Esophagus muscularis mucosa (tissue), 4 donors: ENCODE results near the gene NUP107. TPM values are rescaled to one million over a fixed set of nuclear protein-coding genes. Genes with fewer than 3 reads are reported as not detected.

Experiments
- DNase-seq: peaks from one replicate; pipeline ENCODE4 v3.0.0-alpha.2; 2017; ENCODE audit errors: extremely low spot score
- H3K27ac ChIP-seq, 4 donors: fragments of 200-600 bp; sonication (generic); replicated peaks in 1 of 4; 1 replicate in 3 of 4; 2 replicates in 1 of 4; pipeline ENCODE4 v1.5.1; 2016 to 2019; ENCODE audit warnings: mild to moderate bottlenecking in 1 of 4
- H3K27me3 ChIP-seq, 4 donors: fragments of 200-600 bp; sonication (generic); one replicate each; pipeline versions ENCODE4 v1.5.1 to v1.6.0; 2016 to 2019
- H3K36me3 ChIP-seq, 4 donors: fragments of 200-600 bp; sonication (generic); one replicate each; pipeline ENCODE4 v1.5.1; 2016 to 2019
- H3K4me1 ChIP-seq, 4 donors: fragments of 200-600 bp; sonication (generic); one replicate each; pipeline ENCODE4 v1.5.1; 2016 to 2019
- H3K4me3 ChIP-seq, 4 donors: fragments of 200-600 bp; sonication (generic); 1 replicate in 2 of 4; 2 replicates in 2 of 4; pipeline ENCODE4 v1.5.1; 2016 to 2019; ENCODE audit warnings: mild to moderate bottlenecking in 4 of 4, moderate library complexity in 1 of 4
- H3K9me3 ChIP-seq, 4 donors: fragments of 200-600 bp; sonication (generic); 1 replicate in 3 of 4; 2 replicates in 1 of 4; pipeline ENCODE4 v1.5.1; 2016 to 2019
- EP300 ChIP-seq: sonication (generic); formaldehyde crosslinking; IDR thresholded peaks from one replicate; pipeline ENCODE4 v1.6.1; 2017; ENCODE audit warnings: antibody characterized with exemption
- POLR2A ChIP-seq: fragments of 450-650 bp; IDR thresholded peaks from one replicate; pipeline ENCODE4 v1.6.1; 2017; ENCODE audit warnings: antibody characterized with exemption, moderate library complexity, mild to moderate bottlenecking, low read depth
- POLR2AphosphoS5 ChIP-seq, 2 donors: sonication (generic); formaldehyde crosslinking; IDR thresholded peaks; one replicate each; pipeline ENCODE4 v1.6.1; 2017; ENCODE audit warnings: antibody characterized with exemption in 2 of 2
- WGBS: methylation state at CpG from one replicate; pipeline ENCODE4 v1.1.5; 2018; 5-methylcytosine and 5-hydroxymethylcytosine counted together
- intact Hi-C: fragments of 100-400 bp; cut with DNase I; formaldehyde crosslinking; loops from one replicate; pipeline ENCODE4 v1.15.1; 2023
- total RNA-seq, 4 donors: library from RNA; depleted of rRNA; stranded (reverse); fragments of >200 nt; gene quantifications; one replicate each; pipeline versions ENCODE4 v1.1.0 to v1.2.1, GENCODE V29; 2016
- TF ChIP-seq, protein P1 (sequence below), 3 experiments: fragments of 200-600 bp in 2 of 3; fragments of 450-650 bp in 1 of 3; sonication (generic) in 2 of 3; IDR thresholded peaks; one replicate each; pipeline ENCODE4 v1.5.1; 2017 to 2019; ENCODE audit warnings: antibody characterized with exemption in 3 of 3, mild to moderate bottlenecking in 2 of 3, moderate library complexity in 1 of 3

The NUP107 gene
- total RNA-seq, 4 donors from 2014 or later: 21.6 to 26.1 (median 24.6) TPM

DNA sequence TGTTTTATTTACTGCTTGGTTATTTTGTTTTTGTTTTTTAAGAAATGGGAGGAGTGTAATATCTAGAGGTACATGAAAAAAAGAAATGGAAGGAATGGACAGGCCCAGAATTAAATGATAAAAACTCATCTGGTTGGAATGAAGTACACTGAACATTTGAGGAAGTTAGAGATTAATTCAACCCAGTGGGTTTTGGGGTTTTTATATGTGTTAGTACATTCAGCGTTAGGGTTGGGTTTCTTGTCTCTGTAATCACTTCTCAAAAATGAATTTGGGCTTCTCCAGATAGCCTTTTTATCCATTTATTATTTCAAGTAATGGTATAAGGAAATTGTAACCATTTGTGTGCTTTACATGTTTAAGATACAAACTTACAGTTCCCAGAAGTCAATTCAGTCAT is 19.5 kb upstream of the NUP107 start:
- Histone ChIP-seq H3K27ac (no peak overlapping the region), H3K4me3 (no peak overlapping the region), H3K27me3 (no peaks in the 10 kb centered on the region), H3K9me3 (no peaks in the 10 kb centered on the region), H3K36me3 (peaks cover 0 to 12% (median 4%) of the 10 kb centered on the region in 4 donors), H3K4me1 (peaks cover 0 to 21% (median 11%) of the 10 kb centered on the region in 4 donors)
- intact Hi-C loops: no loop called here
- DNase-seq: no peak
- no peak for TF ChIP-seq POLR2AphosphoS5 (IDR thresholded peaks at IDR 0.05)
- TF ChIP-seq POLR2A: no peak
- no peak for TF ChIP-seq EP300
- TF ChIP-seq, protein P1, sequence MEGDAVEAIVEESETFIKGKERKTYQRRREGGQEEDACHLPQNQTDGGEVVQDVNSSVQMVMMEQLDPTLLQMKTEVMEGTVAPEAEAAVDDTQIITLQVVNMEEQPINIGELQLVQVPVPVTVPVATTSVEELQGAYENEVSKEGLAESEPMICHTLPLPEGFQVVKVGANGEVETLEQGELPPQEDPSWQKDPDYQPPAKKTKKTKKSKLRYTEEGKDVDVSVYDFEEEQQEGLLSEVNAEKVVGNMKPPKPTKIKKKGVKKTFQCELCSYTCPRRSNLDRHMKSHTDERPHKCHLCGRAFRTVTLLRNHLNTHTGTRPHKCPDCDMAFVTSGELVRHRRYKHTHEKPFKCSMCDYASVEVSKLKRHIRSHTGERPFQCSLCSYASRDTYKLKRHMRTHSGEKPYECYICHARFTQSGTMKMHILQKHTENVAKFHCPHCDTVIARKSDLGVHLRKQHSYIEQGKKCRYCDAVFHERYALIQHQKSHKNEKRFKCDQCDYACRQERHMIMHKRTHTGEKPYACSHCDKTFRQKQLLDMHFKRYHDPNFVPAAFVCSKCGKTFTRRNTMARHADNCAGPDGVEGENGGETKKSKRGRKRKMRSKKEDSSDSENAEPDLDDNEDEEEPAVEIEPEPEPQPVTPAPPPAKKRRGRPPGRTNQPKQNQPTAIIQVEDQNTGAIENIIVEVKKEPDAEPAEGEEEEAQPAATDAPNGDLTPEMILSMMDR (IDR thresholded peaks at IDR 0.05): no peak
- WGBS: 71% methylated on average over 1 of the region's 1 CpG

DNA sequence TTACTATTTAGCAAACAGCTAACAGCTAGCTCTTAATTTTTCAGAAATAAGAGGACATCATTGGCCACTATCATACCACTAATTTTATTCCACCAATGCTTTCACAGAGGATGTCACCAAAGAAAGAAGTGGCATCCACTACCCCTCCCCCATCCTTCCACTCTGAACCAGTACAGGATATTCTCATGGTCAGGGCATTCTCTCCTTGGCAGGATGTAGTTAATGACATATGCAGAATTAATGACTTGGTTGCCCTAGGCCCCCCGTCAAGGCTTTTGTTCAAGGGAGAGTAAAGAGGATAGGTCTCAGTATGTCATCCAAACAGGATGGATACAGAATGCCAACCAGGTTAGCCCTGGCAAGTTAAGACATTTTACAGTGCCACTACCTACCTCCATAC is 18.9 kb upstream of the NUP107 start:
- 9% methylated on average over 1 of the region's 1 CpG for WGBS
- TF ChIP-seq POLR2AphosphoS5 (IDR thresholded peaks at IDR 0.05) (peak in 1 of 2 donors; percentile 21), POLR2A (no peak), EP300 (no peak)
- TF ChIP-seq, protein P1 (IDR thresholded peaks at IDR 0.05): no peak
- H3K27ac ChIP-seq: no peak overlapping the region
- no peak for DNase-seq
- peaks cover 0 to 9% (median 2%) of the 10 kb centered on the region in 4 donors for H3K36me3 ChIP-seq
- no peaks in the 10 kb centered on the region for H3K9me3 ChIP-seq
- H3K27me3 ChIP-seq: no peaks in the 10 kb centered on the region
- H3K4me3 ChIP-seq: no peak overlapping the region
- intact Hi-C loops: no loop called here
- peaks cover 0 to 21% (median 11%) of the 10 kb centered on the region in 4 donors for H3K4me1 ChIP-seq

DNA sequence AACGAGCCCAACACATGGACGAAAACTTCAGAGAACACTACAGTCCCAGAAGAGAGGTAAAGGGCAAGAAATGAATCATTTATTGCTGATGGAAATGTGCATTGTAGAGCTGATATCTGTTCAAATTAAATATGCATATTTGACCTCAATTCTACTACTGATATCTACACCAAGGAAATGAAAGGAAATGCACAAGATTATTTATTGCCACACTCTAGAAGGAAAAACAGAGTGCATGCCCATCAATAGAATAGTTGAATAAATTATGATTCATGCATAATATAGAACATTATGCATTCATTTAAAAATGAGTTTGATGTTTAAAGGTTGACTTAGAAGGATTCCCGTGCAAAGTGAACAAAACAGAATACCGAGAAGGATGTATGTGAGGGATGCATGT is 15.6 kb upstream of the NUP107 start:
- H3K9me3 ChIP-seq: no peaks in the 10 kb centered on the region
- H3K36me3 ChIP-seq: peaks cover 0 to 5% (median 0%) of the 10 kb centered on the region in 4 donors
- no peak for DNase-seq
- WGBS: 93% methylated on average over 4 of the region's 4 CpGs
- H3K4me3 ChIP-seq: no peak overlapping the region
- intact Hi-C loops: no loop called here
- H3K4me1 ChIP-seq: peaks cover 0 to 9% (median 4%) of the 10 kb centered on the region in 4 donors
- TF ChIP-seq, protein P1 (IDR thresholded peaks at IDR 0.05): no peak
- no peak for TF ChIP-seq POLR2AphosphoS5 (IDR thresholded peaks at IDR 0.05)
- no peak for TF ChIP-seq EP300
- TF ChIP-seq POLR2A: no peak
- H3K27ac ChIP-seq: no peak overlapping the region
- no peaks in the 10 kb centered on the region for H3K27me3 ChIP-seq

DNA sequence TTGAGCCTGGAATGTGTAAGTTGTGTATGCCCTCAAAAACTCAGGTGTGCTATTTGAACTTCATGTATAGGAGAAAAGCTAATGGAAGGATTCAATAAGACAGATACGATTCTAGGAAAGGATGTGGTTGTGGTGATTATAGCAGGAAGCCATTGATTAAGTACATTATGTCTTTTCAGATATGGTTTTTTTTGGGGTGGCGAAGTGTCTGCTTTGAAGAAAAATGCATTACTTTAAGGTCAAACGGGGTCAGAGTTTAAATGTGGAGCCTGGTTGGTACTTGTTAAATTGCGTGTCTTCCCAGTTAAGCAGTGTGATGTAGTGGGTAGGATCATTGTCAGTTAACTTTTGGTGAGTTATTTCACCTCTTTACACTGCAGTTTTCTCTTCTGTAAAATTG is 13.0 kb upstream of the NUP107 start:
- DNase-seq: no peak
- no peak overlapping the region for H3K4me3 ChIP-seq
- 92% methylated on average over 4 of the region's 4 CpGs for WGBS
- no peaks in the 10 kb centered on the region for H3K9me3 ChIP-seq
- H3K27me3 ChIP-seq: no peaks in the 10 kb centered on the region
- peaks cover 0 to 6% (median 0%) of the 10 kb centered on the region in 4 donors for H3K4me1 ChIP-seq
- intact Hi-C loops: no loop called here
- H3K36me3 ChIP-seq: no peaks in the 10 kb centered on the region
- TF ChIP-seq, protein P1 (IDR thresholded peaks at IDR 0.05): no peak
- TF ChIP-seq POLR2AphosphoS5 (IDR thresholded peaks at IDR 0.05) (no peak), POLR2A (no peak), EP300 (no peak)
- no peak overlapping the region for H3K27ac ChIP-seq

DNA sequence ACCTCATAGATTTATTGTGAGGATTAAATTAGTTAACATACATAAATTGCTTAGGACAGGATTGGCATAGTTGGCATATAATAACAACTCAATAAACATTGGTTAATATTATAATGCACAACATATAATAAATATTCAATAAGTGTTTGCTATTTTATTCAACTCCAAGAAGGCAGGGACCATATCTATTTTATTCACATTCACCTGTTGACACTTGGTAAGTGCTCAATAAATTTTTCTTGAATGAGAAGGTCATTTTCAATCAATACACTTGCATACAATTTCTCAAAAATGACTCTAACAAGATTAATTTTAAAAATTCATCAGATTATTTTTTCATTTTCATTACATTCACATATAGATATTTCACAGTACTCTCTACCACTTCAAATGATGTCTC is 12.4 kb upstream of the NUP107 start:
- H3K4me3 ChIP-seq: no peak overlapping the region
- H3K27me3 ChIP-seq: no peaks in the 10 kb centered on the region
- peaks cover 0 to 6% (median 0%) of the 10 kb centered on the region in 4 donors for H3K4me1 ChIP-seq
- TF ChIP-seq EP300 (no peak), POLR2A (no peak), POLR2AphosphoS5 (IDR thresholded peaks at IDR 0.05) (no peak)
- TF ChIP-seq, protein P1 (IDR thresholded peaks at IDR 0.05): no peak
- intact Hi-C loops: no loop called here
- DNase-seq: no peak
- H3K36me3 ChIP-seq: no peaks in the 10 kb centered on the region
- H3K27ac ChIP-seq: no peak overlapping the region
- no peaks in the 10 kb centered on the region for H3K9me3 ChIP-seq
